ENCODE results near the gene CCL20. TPM values are rescaled to one million over a fixed set of nuclear protein-coding genes. Genes with fewer than 3 reads are reported as not detected.

Gene CCL20
- not detected for total RNA-seq
- long read RNA-seq: 0 reads

GRCh38 chr2:227813562-227814353 is at the start of gene CCL20:
Gene CCL20 (plus strand): TSS chr2:227813842. CDS start chr2:227813912, 70 bp downstream.
- intact Hi-C loops (cut with DNase I): no loop called here
- ATAC-seq: no peak
- no peak for DNase-seq

- intact Hi-C loops (cut with DNase I): loop anchor here (2.0 to 5.0 kb wide), 4 partner anchors 104 to 359 kb away; no protein-coding TSS in a partner anchor
- ATAC-seq: peak in 1 of 2 donors; percentile 20
Observed at GRCh38 chr2:227765788-227766372, 47.8 kb upstream of the CCL20 start.

GRCh38 chr2:227766373-227766883 is 47.2 kb upstream of the CCL20 start:
- DNase-seq (peak; percentile 84), ATAC-seq (peak; percentile 98 to 99)
- intact Hi-C loops (cut with DNase I): loop anchor here (5.0 kb wide), 3 partner anchors 104 to 359 kb away; no protein-coding TSS in a partner anchor

More at GRCh38 chr2:227765788-227766372, 47.8 kb upstream of the CCL20 start:
- no peak for DNase-seq

GRCh38 chr2:227767830-227768229 is 45.8 kb upstream of the CCL20 start:
- DNase-seq (no peak), ATAC-seq (no peak)
- intact Hi-C loops (cut with DNase I): loop anchor here (5.0 kb wide), 3 partner anchors 106 to 361 kb away; no protein-coding TSS in a partner anchor

- DNase-seq: no peak
- no peak for ATAC-seq
- intact Hi-C loops (cut with DNase I): no loop called here
Observed at GRCh38 chr2:227772197-227772661, 41.4 kb upstream of the CCL20 start.

GRCh38 chr2:227772932-227773331 is 40.7 kb upstream of the CCL20 start:
- intact Hi-C loops (cut with DNase I): no loop called here
- ATAC-seq (no peak), DNase-seq (no peak)

GRCh38 chr2:227774011-227774624 is 39.5 kb upstream of the CCL20 start:
- DNase-seq (no peak), ATAC-seq (no peak)
- intact Hi-C loops (cut with DNase I): no loop called here

GRCh38 chr2:227774895-227775842 is 38.5 kb upstream of the CCL20 start:
- no peak for ATAC-seq
- DNase-seq: no peak
- intact Hi-C loops (cut with DNase I): no loop called here

GRCh38 chr2:227780981-227781615 is 32.5 kb upstream of the CCL20 start:
- DNase-seq: no peak
- intact Hi-C loops (cut with DNase I): no loop called here

GRCh38 chr2:227781841-227782240 is 31.8 kb upstream of the CCL20 start:
- intact Hi-C loops (cut with DNase I): no loop called here
- DNase-seq: no peak
- no peak for ATAC-seq

More at GRCh38 chr2:227780981-227781615, 32.5 kb upstream of the CCL20 start:
- ATAC-seq: no peak

- DNase-seq: no peak
- intact Hi-C loops (cut with DNase I): no loop called here
- no peak for ATAC-seq
Observed at GRCh38 chr2:227782804-227783203, 30.8 kb upstream of the CCL20 start.

GRCh38 chr2:227783404-227784138 is 30.1 kb upstream of the CCL20 start:
- no peak for ATAC-seq
- intact Hi-C loops (cut with DNase I): no loop called here
- no peak for DNase-seq

GRCh38 chr2:227785293-227785692 is 28.3 kb upstream of the CCL20 start:
- intact Hi-C loops (cut with DNase I): no loop called here
- DNase-seq: no peak
- ATAC-seq: peak in 1 of 2 donors; percentile 72

- ATAC-seq (peak in 1 of 2 donors; percentile 82), DNase-seq (no peak)
- intact Hi-C loops (cut with DNase I): no loop called here
Observed at GRCh38 chr2:227788561-227789018, 25.1 kb upstream of the CCL20 start.

GRCh38 chr2:227789803-227790202 is 23.8 kb upstream of the CCL20 start:
- ATAC-seq: no peak
- intact Hi-C loops (cut with DNase I): no loop called here
- DNase-seq: no peak

GRCh38 chr2:227793148-227793712 is 20.4 kb upstream of the CCL20 start:
- intact Hi-C loops (cut with DNase I): no loop called here
- no peak for ATAC-seq
- DNase-seq: no peak

Data from left cardiac atrium (tissue), 4 donors.